ENCODE results near the gene TRAPPC6A.

The TRAPPC6A gene

DNA sequence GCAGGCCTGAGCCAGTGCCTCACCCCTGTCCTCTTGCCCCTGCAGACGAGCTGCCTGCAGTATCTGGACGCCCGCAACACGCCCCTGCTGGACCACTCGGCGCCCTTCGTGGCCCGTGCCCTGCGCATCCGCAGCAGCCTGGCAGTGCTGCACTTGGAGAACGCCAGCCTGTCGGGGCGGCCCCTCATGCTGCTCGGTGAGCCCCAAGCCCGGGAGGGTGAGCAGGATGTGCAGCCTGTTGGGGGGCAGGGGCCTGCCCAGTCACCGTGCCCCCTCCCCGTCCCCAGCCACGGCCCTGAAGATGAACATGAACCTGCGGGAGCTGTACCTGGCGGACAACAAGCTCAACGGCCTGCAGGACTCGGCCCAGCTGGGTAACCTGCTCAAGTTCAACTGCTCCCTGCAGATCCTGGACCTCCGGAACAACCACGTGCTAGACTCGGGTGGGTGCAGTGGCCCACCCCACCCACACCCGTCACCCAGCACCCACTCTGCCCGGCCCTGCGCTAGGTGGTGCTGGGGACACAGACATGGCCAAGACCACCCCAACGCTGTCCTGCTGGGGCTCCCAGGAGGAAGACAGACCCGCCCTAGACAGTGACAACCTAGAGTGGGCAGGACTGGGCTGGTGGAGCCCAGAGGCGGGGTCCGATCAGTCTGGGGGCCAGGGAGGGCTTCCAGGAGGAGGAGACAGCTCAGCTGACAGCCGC, 35.9 kb downstream of the TRAPPC6A start:
- TF ChIP-seq, protein P1, sequence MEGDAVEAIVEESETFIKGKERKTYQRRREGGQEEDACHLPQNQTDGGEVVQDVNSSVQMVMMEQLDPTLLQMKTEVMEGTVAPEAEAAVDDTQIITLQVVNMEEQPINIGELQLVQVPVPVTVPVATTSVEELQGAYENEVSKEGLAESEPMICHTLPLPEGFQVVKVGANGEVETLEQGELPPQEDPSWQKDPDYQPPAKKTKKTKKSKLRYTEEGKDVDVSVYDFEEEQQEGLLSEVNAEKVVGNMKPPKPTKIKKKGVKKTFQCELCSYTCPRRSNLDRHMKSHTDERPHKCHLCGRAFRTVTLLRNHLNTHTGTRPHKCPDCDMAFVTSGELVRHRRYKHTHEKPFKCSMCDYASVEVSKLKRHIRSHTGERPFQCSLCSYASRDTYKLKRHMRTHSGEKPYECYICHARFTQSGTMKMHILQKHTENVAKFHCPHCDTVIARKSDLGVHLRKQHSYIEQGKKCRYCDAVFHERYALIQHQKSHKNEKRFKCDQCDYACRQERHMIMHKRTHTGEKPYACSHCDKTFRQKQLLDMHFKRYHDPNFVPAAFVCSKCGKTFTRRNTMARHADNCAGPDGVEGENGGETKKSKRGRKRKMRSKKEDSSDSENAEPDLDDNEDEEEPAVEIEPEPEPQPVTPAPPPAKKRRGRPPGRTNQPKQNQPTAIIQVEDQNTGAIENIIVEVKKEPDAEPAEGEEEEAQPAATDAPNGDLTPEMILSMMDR (IDR thresholded peaks at IDR 0.05; ENCODE audit: low read depth, low read length, missing control alignments) = no peak
- no peak overlapping the region for H3K4me3 ChIP-seq (ENCODE audit: low read depth, low read length)
- DNase-seq (ENCODE audit: low read depth) = no peak

DNA sequence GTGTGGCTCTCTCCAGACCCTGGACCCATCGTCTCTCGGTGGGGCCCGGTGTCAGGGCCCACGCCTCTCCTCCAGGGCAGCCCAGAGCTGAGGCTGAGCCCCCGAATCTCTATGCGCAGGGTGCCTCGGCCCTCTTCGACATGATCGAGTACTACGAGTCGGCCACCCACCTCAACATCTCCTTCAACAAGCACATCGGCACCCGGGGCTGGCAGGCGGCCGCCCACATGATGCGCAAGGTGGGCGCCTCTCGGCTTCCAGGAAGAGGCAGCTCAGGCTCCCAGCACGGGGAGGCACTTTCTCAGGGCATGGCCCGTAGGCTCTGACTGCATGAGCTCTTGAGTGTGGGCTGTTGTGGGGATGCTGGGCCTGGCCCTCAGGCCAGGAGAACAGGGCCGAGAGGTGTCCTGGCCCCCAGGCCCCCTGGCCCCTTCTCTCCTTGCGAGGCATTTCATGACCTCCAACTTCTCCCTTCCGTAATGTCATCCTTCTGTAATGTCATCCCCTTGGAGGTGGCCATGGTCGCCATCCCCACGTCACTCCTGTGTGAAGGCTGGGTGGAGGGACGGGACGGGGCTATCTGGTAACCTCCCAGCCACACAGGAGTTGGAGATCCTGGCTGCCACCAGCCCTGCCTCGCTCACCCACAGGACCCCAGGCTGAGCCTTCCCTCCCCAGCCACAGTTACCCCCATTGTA, 36.7 kb downstream of the TRAPPC6A start:
- no peak overlapping the region for H3K4me3 ChIP-seq (ENCODE audit: low read depth, low read length)
- no peak for DNase-seq (ENCODE audit: low read depth)
- TF ChIP-seq, protein P1 (IDR thresholded peaks at IDR 0.05; ENCODE audit: low read depth, low read length, missing control alignments) = no peak

DNA sequence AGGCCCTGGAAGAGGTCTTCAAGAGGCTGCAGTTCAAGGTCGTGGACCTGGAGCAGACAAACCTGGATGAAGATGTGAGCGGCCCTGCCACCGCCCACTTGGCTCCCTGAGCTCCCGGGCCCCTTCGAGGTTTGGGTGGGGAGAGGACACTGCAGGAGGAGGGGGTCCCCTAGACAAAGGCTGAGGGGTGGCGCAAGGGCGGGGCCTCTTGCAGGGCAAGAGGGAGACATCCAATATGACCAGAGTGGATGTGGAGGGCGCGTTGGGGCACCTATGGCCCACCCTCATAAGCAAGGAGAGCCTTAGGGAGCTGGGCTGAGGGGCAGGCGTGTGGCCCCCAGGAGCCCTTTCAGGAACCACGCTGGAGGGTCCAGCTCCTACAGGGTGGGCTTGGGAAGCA, 37.5 kb downstream of the TRAPPC6A start:
- no peak overlapping the region for H3K4me3 ChIP-seq (ENCODE audit: low read depth, low read length)
- TF ChIP-seq, protein P1 (IDR thresholded peaks at IDR 0.05; ENCODE audit: low read depth, low read length, missing control alignments) = no peak
- DNase-seq (ENCODE audit: low read depth) = no peak

DNA sequence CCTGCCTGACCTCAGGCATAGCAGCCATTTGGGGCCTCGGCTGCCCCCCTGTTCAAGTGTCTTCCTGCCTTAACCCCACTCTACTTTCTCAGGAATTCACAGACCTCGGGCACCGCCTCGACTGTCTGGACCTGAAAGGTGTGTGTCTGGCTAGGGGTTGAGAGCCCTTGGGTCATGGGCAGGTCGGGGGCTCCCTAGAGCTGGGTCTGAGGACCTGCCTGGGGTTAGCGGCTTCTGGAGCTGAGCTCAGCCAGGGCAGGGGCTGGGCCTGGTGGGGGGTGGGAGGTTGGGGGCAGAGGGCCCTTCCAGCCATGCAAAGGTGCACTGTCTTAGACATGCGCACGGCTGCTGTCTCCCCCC, 37.9 kb downstream of the TRAPPC6A start:
- TF ChIP-seq, protein P1 (IDR thresholded peaks at IDR 0.05; ENCODE audit: low read depth, low read length, missing control alignments) = no peak
- DNase-seq (ENCODE audit: low read depth) = no peak
- H3K4me3 ChIP-seq (ENCODE audit: low read depth, low read length) = no peak overlapping the region

DNA sequence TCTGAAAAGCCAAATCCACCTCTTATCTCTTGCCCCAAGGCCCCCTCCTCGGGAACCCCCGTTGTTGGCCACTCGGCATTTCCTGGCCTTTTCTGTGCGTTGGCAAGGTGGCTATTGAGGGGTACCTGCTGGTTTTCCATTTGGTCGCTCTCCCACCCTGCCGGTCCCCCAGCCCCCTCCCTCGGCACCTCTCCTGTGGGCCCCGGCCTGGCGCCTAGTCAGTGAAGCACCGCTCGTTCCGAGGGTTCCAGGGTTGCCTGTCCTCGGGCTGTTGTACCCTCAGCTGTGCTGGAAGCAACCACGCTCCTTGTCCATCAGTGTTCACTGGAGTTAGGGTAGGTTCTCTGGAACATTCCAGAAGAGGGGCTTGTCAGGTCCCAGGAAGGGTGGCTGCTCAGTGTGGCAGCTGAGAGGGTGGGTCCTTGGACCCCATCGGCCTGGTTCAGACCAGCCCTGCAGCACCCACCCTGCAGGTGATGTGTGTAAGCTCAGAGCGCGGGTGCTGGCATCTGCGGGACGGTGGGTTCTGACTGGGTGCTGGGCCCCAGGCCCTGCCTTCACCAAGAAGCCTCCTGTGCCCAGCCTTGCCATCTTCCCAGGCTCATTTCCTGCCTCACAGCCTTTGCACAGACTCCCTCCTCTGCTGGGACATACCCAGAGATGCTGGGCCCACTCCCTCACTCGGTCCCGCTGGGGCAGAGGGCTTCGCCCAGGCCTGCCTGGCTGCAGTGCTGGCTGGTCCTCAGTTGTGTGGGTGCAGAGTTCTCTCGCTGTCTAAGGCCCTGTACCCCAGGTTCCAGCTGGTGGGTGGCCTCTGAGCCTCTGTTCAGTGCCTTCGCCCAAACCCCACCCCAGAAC, 38.5 kb downstream of the TRAPPC6A start:
- TF ChIP-seq, protein P1 (IDR thresholded peaks at IDR 0.05; ENCODE audit: low read depth, low read length, missing control alignments) = no peak
- DNase-seq (ENCODE audit: low read depth) = no peak
- no peak overlapping the region for H3K4me3 ChIP-seq (ENCODE audit: low read depth, low read length)

DNA sequence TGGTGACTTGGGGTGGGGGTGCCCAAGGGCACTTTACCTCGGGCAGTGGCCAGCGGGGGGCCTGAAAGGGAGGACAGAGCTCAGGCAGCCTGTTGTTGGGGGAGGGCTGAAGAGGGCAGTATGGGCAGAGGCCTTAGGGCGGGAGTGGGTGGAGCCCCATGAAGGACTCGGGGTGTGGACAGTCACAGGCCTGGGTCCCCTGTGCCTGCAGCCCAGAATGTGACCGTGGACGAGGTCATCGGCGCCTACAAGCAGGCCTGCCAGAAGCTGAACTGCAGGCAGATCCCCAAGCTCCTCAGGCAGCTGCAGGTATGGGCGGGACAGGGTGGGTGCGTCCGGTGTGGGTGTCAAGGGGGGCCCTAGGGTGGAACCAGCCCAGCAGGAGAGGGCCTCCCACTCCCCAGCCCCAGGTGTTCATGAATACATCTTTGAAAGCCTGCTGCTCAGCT, 39.7 kb downstream of the TRAPPC6A start:
- no peak for DNase-seq (ENCODE audit: low read depth)
- H3K4me3 ChIP-seq (ENCODE audit: low read depth, low read length) = no peak overlapping the region
- TF ChIP-seq, protein P1 (IDR thresholded peaks at IDR 0.05; ENCODE audit: low read depth, low read length, missing control alignments) = no peak
